HL-60 (cell line): ENCODE data around the gene BET1.

Experiments used
- GABPA ChIP-seq: IDR thresholded peaks from 2 replicates; pipeline ENCODE4 v1.6.1; 2012; ENCODE audit warnings: low read depth
- POLR2AphosphoS5 ChIP-seq: IDR thresholded peaks from 2 replicates; pipeline ENCODE4 v1.6.1; 2012; ENCODE audit warnings: low read depth
- SPI1 ChIP-seq: IDR thresholded peaks from 2 replicates; pipeline ENCODE4 v1.6.1; 2012; ENCODE audit warnings: low read depth, mild to moderate bottlenecking, borderline replicate concordance
- TF ChIP-seq, protein P1 (sequence below): IDR thresholded peaks from one replicate; pipeline ENCODE4 v1.5.1; 2011; ENCODE audit warnings: low read length, control low read depth, inconsistent platforms; ENCODE audit not compliant: insufficient read depth
- TF ChIP-seq, protein P2 (sequence below): IDR thresholded peaks from 2 replicates; pipeline ENCODE4 v1.6.1; 2012; ENCODE audit warnings: low read depth; ENCODE audit not compliant: insufficient replicate concordance

- no peak for TF ChIP-seq GABPA
- TF ChIP-seq, protein P1, sequence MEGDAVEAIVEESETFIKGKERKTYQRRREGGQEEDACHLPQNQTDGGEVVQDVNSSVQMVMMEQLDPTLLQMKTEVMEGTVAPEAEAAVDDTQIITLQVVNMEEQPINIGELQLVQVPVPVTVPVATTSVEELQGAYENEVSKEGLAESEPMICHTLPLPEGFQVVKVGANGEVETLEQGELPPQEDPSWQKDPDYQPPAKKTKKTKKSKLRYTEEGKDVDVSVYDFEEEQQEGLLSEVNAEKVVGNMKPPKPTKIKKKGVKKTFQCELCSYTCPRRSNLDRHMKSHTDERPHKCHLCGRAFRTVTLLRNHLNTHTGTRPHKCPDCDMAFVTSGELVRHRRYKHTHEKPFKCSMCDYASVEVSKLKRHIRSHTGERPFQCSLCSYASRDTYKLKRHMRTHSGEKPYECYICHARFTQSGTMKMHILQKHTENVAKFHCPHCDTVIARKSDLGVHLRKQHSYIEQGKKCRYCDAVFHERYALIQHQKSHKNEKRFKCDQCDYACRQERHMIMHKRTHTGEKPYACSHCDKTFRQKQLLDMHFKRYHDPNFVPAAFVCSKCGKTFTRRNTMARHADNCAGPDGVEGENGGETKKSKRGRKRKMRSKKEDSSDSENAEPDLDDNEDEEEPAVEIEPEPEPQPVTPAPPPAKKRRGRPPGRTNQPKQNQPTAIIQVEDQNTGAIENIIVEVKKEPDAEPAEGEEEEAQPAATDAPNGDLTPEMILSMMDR: no peak
- no peak for TF ChIP-seq POLR2AphosphoS5
- no peak for TF ChIP-seq SPI1
- TF ChIP-seq, protein P2, sequence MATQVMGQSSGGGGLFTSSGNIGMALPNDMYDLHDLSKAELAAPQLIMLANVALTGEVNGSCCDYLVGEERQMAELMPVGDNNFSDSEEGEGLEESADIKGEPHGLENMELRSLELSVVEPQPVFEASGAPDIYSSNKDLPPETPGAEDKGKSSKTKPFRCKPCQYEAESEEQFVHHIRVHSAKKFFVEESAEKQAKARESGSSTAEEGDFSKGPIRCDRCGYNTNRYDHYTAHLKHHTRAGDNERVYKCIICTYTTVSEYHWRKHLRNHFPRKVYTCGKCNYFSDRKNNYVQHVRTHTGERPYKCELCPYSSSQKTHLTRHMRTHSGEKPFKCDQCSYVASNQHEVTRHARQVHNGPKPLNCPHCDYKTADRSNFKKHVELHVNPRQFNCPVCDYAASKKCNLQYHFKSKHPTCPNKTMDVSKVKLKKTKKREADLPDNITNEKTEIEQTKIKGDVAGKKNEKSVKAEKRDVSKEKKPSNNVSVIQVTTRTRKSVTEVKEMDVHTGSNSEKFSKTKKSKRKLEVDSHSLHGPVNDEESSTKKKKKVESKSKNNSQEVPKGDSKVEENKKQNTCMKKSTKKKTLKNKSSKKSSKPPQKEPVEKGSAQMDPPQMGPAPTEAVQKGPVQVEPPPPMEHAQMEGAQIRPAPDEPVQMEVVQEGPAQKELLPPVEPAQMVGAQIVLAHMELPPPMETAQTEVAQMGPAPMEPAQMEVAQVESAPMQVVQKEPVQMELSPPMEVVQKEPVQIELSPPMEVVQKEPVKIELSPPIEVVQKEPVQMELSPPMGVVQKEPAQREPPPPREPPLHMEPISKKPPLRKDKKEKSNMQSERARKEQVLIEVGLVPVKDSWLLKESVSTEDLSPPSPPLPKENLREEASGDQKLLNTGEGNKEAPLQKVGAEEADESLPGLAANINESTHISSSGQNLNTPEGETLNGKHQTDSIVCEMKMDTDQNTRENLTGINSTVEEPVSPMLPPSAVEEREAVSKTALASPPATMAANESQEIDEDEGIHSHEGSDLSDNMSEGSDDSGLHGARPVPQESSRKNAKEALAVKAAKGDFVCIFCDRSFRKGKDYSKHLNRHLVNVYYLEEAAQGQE: no peak
These were observed 2.8 kb downstream of the BET1 start for GRCh38 chr7:94001396-94001795.
